NCI-H1048 (cell line): Measurements from ENCODE around the gene IQSEC1.

Source experiments
- DNase-seq: peaks from one replicate; lab custom pipeline; 2025; lab: John Stamatoyannopoulos, UW

IQSEC1 gene

GRCh38 chr3:12934431-12934830, 138.8 kb downstream of the IQSEC1 start:
- no peak for DNase-seq

- no peak for DNase-seq
Observed at GRCh38 chr3:12933901-12934300, 139.3 kb downstream of the IQSEC1 start.

- no peak for DNase-seq
Observed at GRCh38 chr3:12932754-12933153, 140.5 kb downstream of the IQSEC1 start.

GRCh38 chr3:12932347-12932746, 140.9 kb downstream of the IQSEC1 start:
- DNase-seq = no peak

- no peak for DNase-seq
Observed at GRCh38 chr3:12931273-12931905, 141.8 kb downstream of the IQSEC1 start.

GRCh38 chr3:12929801-12930200, 143.4 kb downstream of the IQSEC1 start:
- no peak for DNase-seq

- DNase-seq = no peak
Observed at GRCh38 chr3:12926660-12927059, 146.6 kb downstream of the IQSEC1 start.

GRCh38 chr3:12925648-12926047, 147.6 kb downstream of the IQSEC1 start:
- DNase-seq = no peak

GRCh38 chr3:12924437-12924836, 148.8 kb downstream of the IQSEC1 start:
- DNase-seq = no peak

GRCh38 chr3:12922881-12923431, 150.3 kb downstream of the IQSEC1 start:
- DNase-seq = no peak

GRCh38 chr3:12922306-12922705, 150.9 kb downstream of the IQSEC1 start:
- DNase-seq = no peak

GRCh38 chr3:12921736-12922135, 151.5 kb downstream of the IQSEC1 start:
- DNase-seq = no peak

GRCh38 chr3:12920967-12921366, 152.3 kb downstream of the IQSEC1 start:
- no peak for DNase-seq

GRCh38 chr3:12919205-12919604, 154.0 kb downstream of the IQSEC1 start:
- no peak for DNase-seq

- no peak for DNase-seq
Observed at GRCh38 chr3:12918231-12918630, 155.0 kb downstream of the IQSEC1 start.

GRCh38 chr3:12916159-12916558, 157.1 kb downstream of the IQSEC1 start:
- no peak for DNase-seq

GRCh38 chr3:12914088-12914487, 159.1 kb downstream of the IQSEC1 start:
- DNase-seq = no peak

GRCh38 chr3:12911881-12912415, 161.3 kb downstream of the IQSEC1 start:
- DNase-seq = no peak

GRCh38 chr3:12910356-12911099, 162.7 kb downstream of the IQSEC1 start:
- DNase-seq = no peak

GRCh38 chr3:12909710-12910109, 163.5 kb downstream of the IQSEC1 start:
- DNase-seq = no peak

- DNase-seq = no peak
Observed at GRCh38 chr3:12908859-12909258, 164.4 kb downstream of the IQSEC1 start.

- no peak for DNase-seq
Observed at GRCh38 chr3:12908136-12908730, 165.0 kb downstream of the IQSEC1 start.

GRCh38 chr3:12907729-12908128, 165.5 kb downstream of the IQSEC1 start:
- DNase-seq = no peak
